BLaER1 treated with 17β-estradiol and CSF1 and Interleukin-3, amounts not matched to agents 10 nM and 100 nM (cell line): ENCODE measurements around the gene MICAL3.
"Not testable (repeated sequence)": the region's sequence is repeated elsewhere in the genome, so short reads cannot be mapped to it uniquely, and the experiment has no call there.

Source experiments
- H3K27ac ChIP-seq, 11 experiments: shearing (Covaris generic); formaldehyde crosslinking; 2 replicates each; pipeline ENCODE4 v1.8.1; 2022
- H3K27me3 ChIP-seq, 11 experiments: shearing (Covaris generic); formaldehyde crosslinking; 2 replicates each; pipeline ENCODE4 v1.8.1; 2022
- H3K36me3 ChIP-seq, 11 experiments: shearing (Covaris generic); formaldehyde crosslinking; 2 replicates each; pipeline ENCODE4 v1.8.1; 2022
- H3K4me1 ChIP-seq, 10 experiments: shearing (Covaris generic); formaldehyde crosslinking; 2 replicates each; pipeline ENCODE4 v1.8.1; 2022
- H3K4me2 ChIP-seq, 11 experiments: shearing (Covaris generic); formaldehyde crosslinking; 2 replicates each; pipeline ENCODE4 v1.8.1; 2022
- H3K4me3 ChIP-seq, 10 experiments: shearing (Covaris generic); formaldehyde crosslinking; 2 replicates each; pipeline ENCODE4 v1.8.1; 2022
- H3K9ac ChIP-seq, 11 experiments: shearing (Covaris generic); formaldehyde crosslinking; 2 replicates each; pipeline ENCODE4 v1.8.1; 2022
- H3K9me3 ChIP-seq, 11 experiments: shearing (Covaris generic); formaldehyde crosslinking; replicated peaks in 1 of 11; 2 replicates each; pipeline ENCODE4 v1.8.1; 2022
- H4K20me1 ChIP-seq, 11 experiments: shearing (Covaris generic); formaldehyde crosslinking; 2 replicates each; pipeline ENCODE4 v1.8.1; 2022
- Cebpa-rat ChIP-seq, 11 experiments: shearing (Covaris generic); IDR thresholded peaks; 2 replicates each; pipeline ENCODE4 v1.8.1; 2022

Gene MICAL3

GRCh38 chr22:17878941-17879340 lies 145.4 kb downstream of the MICAL3 start:
- H3K36me3 ChIP-seq, result peaks cover 28 to 80% (median 51%) of the 10 kb centered on the region in 11 experiments; a peak in 21 of 22 replicates

DNA sequence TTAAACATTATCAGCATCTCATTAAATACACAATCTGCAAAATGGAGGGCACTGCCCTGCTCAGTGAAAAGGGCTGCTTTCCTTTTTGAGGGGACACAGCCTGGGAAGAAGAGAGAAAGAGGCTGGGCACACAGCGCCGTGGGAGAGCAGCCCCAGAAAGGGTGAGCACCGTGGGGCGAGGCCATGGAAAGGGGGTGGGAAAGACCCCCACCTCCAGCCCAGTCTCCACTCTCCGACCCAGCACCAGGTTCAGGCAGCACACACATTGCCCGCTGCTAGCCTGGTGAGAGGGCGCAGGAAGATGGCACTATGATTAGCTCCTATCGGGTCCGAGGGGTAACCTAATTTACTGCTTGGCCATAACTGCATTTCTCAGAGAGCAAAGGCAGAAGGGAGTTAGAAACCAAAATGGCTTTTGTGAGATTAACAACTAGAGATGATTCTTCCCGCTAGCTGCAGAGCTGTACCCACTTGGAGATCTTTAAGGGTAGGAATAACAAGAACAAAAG lies 146.1 kb downstream of the MICAL3 start:
- H3K27me3 ChIP-seq, result no peaks in the 10 kb centered on the region
- H3K4me1 ChIP-seq, result peaks cover 0 to 21% (median 14%) of the 10 kb centered on the region in 10 experiments; a peak in 13 of 20 replicates
- TF ChIP-seq Cebpa-rat (IDR thresholded peaks at IDR 0.05), result no peak
- H3K9me3 ChIP-seq, result peaks cover 0 to 4% (median 0%) of the 10 kb centered on the region in 11 experiments; a peak in 2 of 22 replicates
- H4K20me1 ChIP-seq, result peaks cover 0 to 57% (median 18%) of the 10 kb centered on the region in 11 experiments; a peak in 11 of 22 replicates
- peaks cover 24 to 82% (median 53%) of the 10 kb centered on the region in 11 experiments; a peak in 20 of 22 replicates for H3K36me3 ChIP-seq
- H3K4me3 ChIP-seq, result no peak overlapping the region
- no peak overlapping the region for H3K27ac ChIP-seq
- no peak overlapping the region for H3K9ac ChIP-seq
- no peak overlapping the region for H3K4me2 ChIP-seq

More at GRCh38 chr22:17878941-17879340, 145.4 kb downstream of the MICAL3 start:
- H3K4me2 ChIP-seq, result no peak overlapping the region
- H3K27ac ChIP-seq, result no peak overlapping the region
- no peak for TF ChIP-seq Cebpa-rat (IDR thresholded peaks at IDR 0.05)
- H3K9me3 ChIP-seq, result peaks cover 0 to 4% (median 0%) of the 10 kb centered on the region in 11 experiments; a peak in 2 of 22 replicates
- no peak overlapping the region for H3K9ac ChIP-seq
- peaks cover 0 to 23% (median 14%) of the 10 kb centered on the region in 10 experiments; a peak in 13 of 20 replicates for H3K4me1 ChIP-seq
- H3K27me3 ChIP-seq, result no peaks in the 10 kb centered on the region
- no peak overlapping the region for H3K4me3 ChIP-seq
- peaks cover 0 to 50% (median 16%) of the 10 kb centered on the region in 11 experiments; a peak in 12 of 22 replicates for H4K20me1 ChIP-seq

DNA sequence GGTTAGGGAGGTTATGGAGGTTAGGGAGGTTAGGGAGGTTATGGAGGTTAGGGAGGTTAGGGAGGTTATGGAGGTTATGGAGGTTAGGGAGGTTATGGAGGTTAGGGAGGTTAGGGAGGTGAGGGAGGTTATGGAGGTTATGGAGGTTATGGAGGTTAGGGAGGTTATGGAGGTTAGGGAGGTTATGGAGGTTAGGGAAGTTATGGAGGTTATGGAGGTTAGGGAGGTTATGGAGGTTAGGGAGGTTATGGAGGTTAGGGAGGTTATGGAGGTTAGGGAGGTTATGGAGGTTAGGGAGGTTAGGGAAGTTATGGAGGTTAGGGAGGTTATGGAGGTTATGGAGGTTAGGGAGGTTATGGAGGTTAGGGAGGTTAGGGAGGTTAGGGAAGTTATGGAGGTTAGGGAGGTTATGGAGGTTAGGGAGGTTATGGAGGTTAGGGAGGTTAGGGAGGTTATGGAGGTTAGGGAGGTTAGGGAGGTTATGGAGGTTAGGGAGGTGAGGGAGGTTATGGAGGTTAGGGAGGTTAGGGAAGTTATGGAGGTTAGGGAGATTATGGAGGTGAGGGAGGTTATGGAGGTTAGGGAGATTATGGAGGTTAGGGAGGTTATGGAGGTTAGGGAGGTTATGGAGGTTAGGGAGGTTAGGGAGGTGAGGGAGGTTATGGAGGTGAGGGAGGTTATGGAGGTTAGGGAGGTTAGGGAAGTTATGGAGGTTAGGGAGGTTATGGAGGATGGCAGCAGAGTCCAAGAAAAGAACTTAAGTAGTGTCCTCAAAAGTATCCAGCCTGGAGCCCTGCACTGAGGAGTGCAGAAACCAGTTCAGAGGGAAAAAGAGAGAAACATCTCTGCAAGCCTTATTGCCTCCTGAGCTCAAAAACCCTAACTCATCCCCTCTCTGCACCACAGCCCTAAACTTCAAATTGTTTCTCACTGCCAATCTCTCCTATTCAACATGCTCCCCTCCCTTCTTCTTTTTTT lies 147.2 kb downstream of the MICAL3 start:
- H3K9ac ChIP-seq, H3K9me3 ChIP-seq, H3K4me3 ChIP-seq, H3K27me3 ChIP-seq, H3K27ac ChIP-seq, H3K4me2 ChIP-seq: not testable (repeated sequence)
- Histone ChIP-seq H3K36me3 (peaks cover 24 to 83% (median 57%) of the 10 kb centered on the region in 11 experiments; a peak in 21 of 22 replicates), H3K4me1 (peaks cover 0 to 13% (median 8%) of the 10 kb centered on the region in 10 experiments; a peak in 12 of 20 replicates), H4K20me1 (peaks cover 0 to 57% (median 21%) of the 10 kb centered on the region in 11 experiments; a peak in 11 of 22 replicates)

- Histone ChIP-seq H3K4me1 (peaks cover 0 to 5% (median under 1%) of the 10 kb centered on the region in 10 experiments; a peak in 12 of 20 replicates), H3K27me3 (no peaks in the 10 kb centered on the region), H3K27ac (no peak overlapping the region), H3K9me3 (peaks cover 0 to 4% (median 0%) of the 10 kb centered on the region in 11 experiments; a peak in 2 of 22 replicates), H4K20me1 (peaks cover 0 to 49% (median 13%) of the 10 kb centered on the region in 11 experiments; a peak in 12 of 22 replicates), H3K4me2 (no peak overlapping the region), H3K9ac (no peak overlapping the region), H3K36me3 (peaks cover 32 to 83% (median 64%) of the 10 kb centered on the region in 11 experiments), H3K4me3 (no peak overlapping the region)
- no peak for TF ChIP-seq Cebpa-rat (IDR thresholded peaks at IDR 0.05)
These were observed 148.0 kb downstream of the MICAL3 start for GRCh38 chr22:17876306-17876831.

DNA sequence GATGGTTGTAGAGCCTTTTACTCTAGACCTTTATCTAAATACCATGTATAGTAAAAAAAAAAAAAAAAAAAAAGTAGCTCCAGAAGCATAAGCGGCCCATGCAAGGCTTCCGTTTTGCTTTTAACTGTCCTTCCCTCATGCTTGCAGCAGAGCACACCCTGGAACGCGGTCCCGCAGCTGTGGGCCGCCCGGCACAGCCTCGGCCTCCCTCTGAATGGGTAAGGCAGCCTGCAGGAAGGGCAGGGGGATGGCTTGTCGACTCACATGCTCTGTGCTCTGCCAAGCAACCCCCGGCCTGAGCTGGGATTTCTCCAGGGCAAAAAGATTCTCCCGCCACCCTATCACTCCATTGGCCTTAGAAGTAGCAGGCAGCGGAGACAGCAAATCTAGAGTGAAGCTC lies 148.7 kb downstream of the MICAL3 start:
- no peak overlapping the region for H3K4me2 ChIP-seq
- H3K27me3 ChIP-seq, result no peaks in the 10 kb centered on the region
- TF ChIP-seq Cebpa-rat (IDR thresholded peaks at IDR 0.05), result no peak
- no peak overlapping the region for H3K4me3 ChIP-seq
- no peaks in the 10 kb centered on the region for H3K4me1 ChIP-seq
- peaks cover 0 to 4% (median 0%) of the 10 kb centered on the region in 11 experiments; a peak in 2 of 22 replicates for H3K9me3 ChIP-seq
- no peak overlapping the region for H3K9ac ChIP-seq
- H4K20me1 ChIP-seq, result peaks cover 0 to 42% (median 10%) of the 10 kb centered on the region in 11 experiments; a peak in 12 of 22 replicates
- H3K36me3 ChIP-seq, result peaks cover 38 to 83% (median 65%) of the 10 kb centered on the region in 11 experiments
- H3K27ac ChIP-seq, result no peak overlapping the region

DNA sequence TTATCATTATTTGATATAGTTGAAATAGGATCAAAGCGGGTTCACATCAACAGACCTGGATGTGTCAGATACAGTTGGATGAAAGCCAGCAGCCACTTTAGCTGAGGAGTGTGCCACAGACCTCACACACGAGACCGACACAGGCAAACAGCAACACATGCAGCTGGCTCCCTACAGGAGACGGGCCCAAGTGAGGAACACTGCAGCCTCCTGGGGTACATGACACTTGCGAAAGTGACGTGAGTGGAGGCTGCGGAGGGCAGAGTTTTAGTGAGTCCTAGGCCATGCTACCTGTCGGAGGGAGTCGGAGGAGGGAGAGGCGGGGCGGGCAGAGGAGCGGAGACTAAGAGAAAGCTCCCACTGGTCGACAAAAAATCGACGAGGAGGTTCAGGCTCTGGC lies 149.2 kb downstream of the MICAL3 start:
- H4K20me1 ChIP-seq, result peaks cover 0 to 42% (median 10%) of the 10 kb centered on the region in 11 experiments; a peak in 13 of 22 replicates
- peaks cover 33 to 83% (median 65%) of the 10 kb centered on the region in 11 experiments for H3K36me3 ChIP-seq
- no peaks in the 10 kb centered on the region for H3K4me1 ChIP-seq

DNA sequence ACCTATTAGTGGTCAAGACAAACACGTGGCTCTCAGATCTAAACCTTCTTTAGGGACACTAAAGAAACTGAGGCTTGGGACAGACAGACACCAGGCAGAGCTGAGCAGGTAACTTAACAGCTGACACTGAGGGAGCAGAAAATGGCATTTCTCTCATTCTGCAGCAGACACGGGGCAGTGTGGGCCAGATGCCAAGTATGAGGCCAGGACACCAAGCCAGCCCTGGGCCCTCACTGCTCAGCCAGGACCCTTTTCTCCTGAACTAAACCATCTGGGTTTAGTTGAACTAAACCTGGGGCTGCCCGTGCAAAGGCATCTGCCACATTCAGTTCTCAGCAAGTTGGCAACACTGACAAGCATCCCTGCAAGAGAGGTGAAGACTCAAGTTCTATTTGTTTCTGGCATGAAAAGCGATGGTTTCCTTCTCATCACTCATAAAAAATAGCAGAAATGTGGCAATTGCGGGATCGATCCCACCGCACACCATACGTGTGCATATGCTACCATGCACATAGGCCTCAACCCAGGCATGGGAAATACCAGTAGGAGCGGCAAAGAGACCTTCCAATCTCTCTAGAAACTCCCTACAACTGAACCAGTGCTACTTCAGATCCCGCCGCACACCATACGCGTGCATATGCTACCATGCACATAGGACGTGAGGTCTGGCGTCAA lies 150.0 kb downstream of the MICAL3 start:
- H3K9ac ChIP-seq, result no peak overlapping the region

More for the DNA sequence above, 149.2 kb downstream of the MICAL3 start:
- Histone ChIP-seq H3K9ac (no peak overlapping the region), H3K27ac (no peak overlapping the region), H3K4me2 (no peak overlapping the region), H3K4me3 (no peak overlapping the region), H3K9me3 (peaks cover 0 to 4% (median 0%) of the 10 kb centered on the region in 11 experiments; a peak in 2 of 22 replicates), H3K27me3 (no peaks in the 10 kb centered on the region)
- TF ChIP-seq Cebpa-rat (IDR thresholded peaks at IDR 0.05), result no peak

GRCh38 chr22:17873804-17874203 lies 150.6 kb downstream of the MICAL3 start:
- H3K27me3 ChIP-seq, result no peaks in the 10 kb centered on the region
- peaks cover 0 to 42% (median 13%) of the 10 kb centered on the region in 11 experiments; a peak in 13 of 22 replicates for H4K20me1 ChIP-seq
- H3K36me3 ChIP-seq, result peaks cover 29 to 83% (median 71%) of the 10 kb centered on the region in 11 experiments

More for the DNA sequence above, 150.0 kb downstream of the MICAL3 start:
- Histone ChIP-seq H3K4me2 (no peak overlapping the region), H3K27ac (no peak overlapping the region), H4K20me1 (peaks cover 0 to 42% (median 10%) of the 10 kb centered on the region in 11 experiments; a peak in 13 of 22 replicates), H3K9me3 (peaks cover 0 to 4% (median 0%) of the 10 kb centered on the region in 11 experiments; a peak in 2 of 22 replicates), H3K36me3 (peaks cover 27 to 83% (median 66%) of the 10 kb centered on the region in 11 experiments), H3K4me3 (no peak overlapping the region), H3K27me3 (no peaks in the 10 kb centered on the region), H3K4me1 (no peaks in the 10 kb centered on the region)
- no peak for TF ChIP-seq Cebpa-rat (IDR thresholded peaks at IDR 0.05)

More at GRCh38 chr22:17873804-17874203, 150.6 kb downstream of the MICAL3 start:
- H3K4me2 ChIP-seq, result no peak overlapping the region
- TF ChIP-seq Cebpa-rat (IDR thresholded peaks at IDR 0.05), result no peak
- H3K27ac ChIP-seq, result no peak overlapping the region
- no peak overlapping the region; a peak in 1 of 22 replicates for H3K9ac ChIP-seq
- H3K4me3 ChIP-seq, result no peak overlapping the region
- peaks cover 0 to 4% (median 0%) of the 10 kb centered on the region in 11 experiments; a peak in 2 of 22 replicates for H3K9me3 ChIP-seq
- H3K4me1 ChIP-seq, result peaks cover 0 to 1% (median 0%) of the 10 kb centered on the region in 10 experiments; a peak in 3 of 20 replicates
